Mucosa of rectum (tissue), 2 donors: ENCODE data around the gene FASLG.
"Not testable (repeated sequence)": the region's sequence is repeated elsewhere in the genome, so short reads cannot be mapped to it uniquely, and the experiment has no call there.

ENCODE experiments used
- H3K27ac ChIP-seq, 2 donors: one replicate each; pipeline ENCODE4 v1.7.0; 2013; ENCODE audit warnings: inconsistent platforms in 2 of 2, low read depth in 2 of 2, low read length in 2 of 2
- H3K27me3 ChIP-seq, 2 donors: one replicate each; pipeline ENCODE4 v1.7.0; 2013; ENCODE audit warnings: low read length in 2 of 2; ENCODE audit not compliant: control insufficient read depth in 2 of 2, insufficient read depth in 2 of 2
- H3K36me3 ChIP-seq, 2 donors: one replicate each; pipeline ENCODE4 v1.7.0; 2013; ENCODE audit warnings: low read length in 2 of 2; ENCODE audit not compliant: control insufficient read depth in 2 of 2, insufficient read depth in 2 of 2
- H3K4me1 ChIP-seq, 2 donors: one replicate each; pipeline ENCODE4 v1.7.0; 2013; ENCODE audit warnings: low read length in 2 of 2, mild to moderate bottlenecking in 1 of 2; ENCODE audit not compliant: control insufficient read depth in 2 of 2, insufficient read depth in 2 of 2
- H3K4me3 ChIP-seq, 2 donors: one replicate each; pipeline ENCODE4 v1.7.0; 2013; ENCODE audit warnings: low read length in 2 of 2
- H3K9ac ChIP-seq, 2 donors: one replicate each; pipeline ENCODE4 v1.7.0; 2013; ENCODE audit warnings: low read length in 2 of 2, low read depth in 1 of 2, mild to moderate bottlenecking in 1 of 2
- H3K9me3 ChIP-seq, 2 donors: one replicate each; pipeline ENCODE4 v1.7.0; 2013; ENCODE audit warnings: low read length in 2 of 2; ENCODE audit not compliant: control insufficient read depth in 2 of 2
- donor health status: healthy.
- donor health status: Normal muscosa, but diverticular disease.

FASLG gene

DNA sequence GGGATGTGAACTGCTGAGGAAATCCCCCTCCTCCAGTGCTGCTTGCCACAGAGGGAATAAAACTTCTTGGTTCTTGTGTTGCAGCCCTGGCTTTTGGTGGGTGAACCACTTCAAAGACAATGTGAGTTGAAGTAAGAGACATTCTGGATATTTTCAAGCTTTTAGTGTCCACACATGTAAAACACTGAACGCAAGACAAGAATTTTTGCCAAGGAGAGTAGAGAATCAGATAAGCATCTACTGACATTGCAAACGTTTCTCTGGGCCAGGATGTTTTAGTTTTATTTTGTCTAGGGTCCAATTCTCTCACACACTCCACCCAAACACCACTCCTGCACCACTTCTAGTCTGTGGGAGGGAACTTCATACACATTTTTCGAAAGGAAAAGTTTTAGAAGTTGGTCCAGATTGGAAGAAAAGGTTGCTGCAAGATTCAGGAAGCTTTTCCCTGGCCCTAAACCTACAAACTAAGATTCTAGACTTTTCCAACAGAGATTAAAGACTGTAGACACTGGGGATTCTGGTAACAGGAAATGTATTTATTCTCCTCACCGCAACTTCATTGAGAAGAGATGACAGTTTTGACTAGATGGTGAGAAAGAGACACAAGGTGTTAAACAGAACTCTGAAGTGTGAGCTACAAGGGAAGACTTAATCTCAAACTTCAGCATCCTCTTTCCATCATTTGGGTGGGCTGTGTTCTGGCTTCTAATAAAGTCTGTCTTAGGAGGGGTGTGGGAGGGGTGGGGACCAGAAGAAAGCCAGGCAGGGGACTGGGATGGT, 16.1 kb downstream of the FASLG start:
- H3K27ac ChIP-seq = no peak overlapping the region
- H3K9me3 ChIP-seq = no peaks in the 10 kb centered on the region
- no peaks in the 10 kb centered on the region for H3K27me3 ChIP-seq
- H3K4me1 ChIP-seq = peaks cover 0 to 3% of the 10 kb centered on the region in 2 donors
- H3K9ac ChIP-seq = no peak overlapping the region
- H3K36me3 ChIP-seq = no peaks in the 10 kb centered on the region
- H3K4me3 ChIP-seq = no peak overlapping the region

DNA sequence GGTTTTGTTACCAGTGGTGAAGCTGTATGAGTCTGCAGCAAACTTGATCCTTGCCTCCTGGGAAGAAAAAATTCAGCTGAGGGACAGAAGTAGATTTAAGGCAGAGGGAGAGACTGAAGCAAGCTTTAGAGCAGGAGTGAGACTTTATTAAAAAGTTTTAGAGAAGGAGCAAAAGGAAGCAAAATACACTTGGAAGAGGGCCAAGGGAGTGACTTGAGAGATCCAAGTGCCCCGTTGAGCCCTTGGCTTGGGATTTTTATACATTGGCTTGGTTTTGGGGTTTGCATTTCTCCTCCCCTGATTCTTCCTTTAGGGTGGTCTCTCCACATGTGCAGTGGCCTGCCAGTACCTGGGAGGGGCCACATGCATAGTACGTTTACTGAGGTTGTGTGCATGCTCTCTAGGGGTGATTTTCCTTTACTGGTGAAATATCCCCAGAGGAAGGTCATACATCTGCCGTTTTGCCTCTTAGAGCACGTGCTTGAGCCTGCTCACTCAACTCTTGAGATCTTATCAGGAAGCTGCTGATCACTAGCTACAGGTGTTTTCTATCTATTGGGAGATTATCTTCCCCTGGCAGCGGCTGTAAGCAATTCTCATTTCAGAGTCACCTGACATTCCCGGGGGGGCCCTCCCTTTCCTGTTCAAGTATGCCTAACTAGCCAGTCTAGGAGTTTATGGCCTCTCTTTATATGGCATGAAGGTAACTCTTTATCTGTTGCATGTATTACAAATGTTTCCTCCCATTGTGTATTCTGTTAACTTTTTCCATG, 20.3 kb downstream of the FASLG start:
- Histone ChIP-seq H3K4me1 (peaks cover 0 to 3% of the 10 kb centered on the region in 2 donors), H3K27me3 (no peaks in the 10 kb centered on the region), H3K27ac (no peak overlapping the region), H3K4me3 (no peak overlapping the region), H3K9me3 (no peaks in the 10 kb centered on the region), H3K9ac (no peak overlapping the region), H3K36me3 (no peaks in the 10 kb centered on the region)

DNA sequence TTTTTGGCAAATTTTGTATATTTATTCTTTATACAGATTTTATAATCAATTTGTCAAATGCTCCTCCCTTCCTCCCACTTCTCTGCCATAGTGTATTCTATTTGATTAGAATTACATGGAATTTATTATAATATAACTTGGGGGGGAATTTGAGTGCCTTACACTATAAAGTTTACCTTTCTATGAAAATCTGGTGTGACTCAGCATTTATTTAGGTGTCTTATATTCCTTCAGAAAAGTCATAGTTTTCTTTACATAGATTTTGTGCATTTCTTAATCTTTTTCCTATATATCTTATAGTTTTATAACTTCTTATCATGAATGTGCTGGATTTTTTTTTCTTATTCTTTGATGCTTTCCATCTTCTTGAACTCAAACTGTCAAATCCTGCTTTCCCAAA, 21.3 kb downstream of the FASLG start:
- H3K4me3 ChIP-seq = no peak overlapping the region
- H3K4me1 ChIP-seq = peaks cover 0 to 3% of the 10 kb centered on the region in 2 donors
- no peaks in the 10 kb centered on the region for H3K9me3 ChIP-seq
- no peaks in the 10 kb centered on the region for H3K27me3 ChIP-seq
- no peak overlapping the region for H3K27ac ChIP-seq
- no peak overlapping the region for H3K9ac ChIP-seq
- no peaks in the 10 kb centered on the region for H3K36me3 ChIP-seq

DNA sequence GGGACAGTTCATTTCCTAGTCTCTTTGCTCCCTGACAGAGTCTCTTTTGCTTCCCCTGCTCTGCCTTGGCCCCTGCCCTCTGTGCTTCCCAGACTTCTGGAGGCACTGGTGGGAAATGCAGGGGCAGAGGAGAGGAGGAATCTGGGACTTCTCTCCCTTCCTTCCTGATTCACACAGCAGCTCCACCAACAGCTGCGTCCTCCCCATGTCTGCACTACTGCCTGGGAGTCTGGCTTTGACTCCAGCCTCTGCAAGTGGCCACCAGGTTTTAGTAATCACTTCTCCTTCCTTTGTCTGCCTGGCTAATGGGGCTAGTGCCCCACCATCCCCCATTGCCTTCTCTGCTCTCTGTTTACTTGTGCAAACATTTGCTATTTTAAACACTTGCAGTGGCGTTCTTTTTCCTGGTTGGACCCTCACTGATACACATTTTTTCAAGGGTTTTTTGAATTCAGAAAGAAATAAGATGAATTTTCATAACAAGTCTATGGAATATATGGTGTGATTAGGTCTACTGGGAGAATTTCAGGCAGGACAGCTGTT, 21.9 kb downstream of the FASLG start:
- no peaks in the 10 kb centered on the region for H3K9me3 ChIP-seq
- H3K27me3 ChIP-seq = no peaks in the 10 kb centered on the region
- H3K27ac ChIP-seq = no peak overlapping the region
- peaks cover 0 to 3% of the 10 kb centered on the region in 2 donors for H3K4me1 ChIP-seq
- no peaks in the 10 kb centered on the region for H3K36me3 ChIP-seq
- no peak overlapping the region for H3K4me3 ChIP-seq
- no peak overlapping the region for H3K9ac ChIP-seq

DNA sequence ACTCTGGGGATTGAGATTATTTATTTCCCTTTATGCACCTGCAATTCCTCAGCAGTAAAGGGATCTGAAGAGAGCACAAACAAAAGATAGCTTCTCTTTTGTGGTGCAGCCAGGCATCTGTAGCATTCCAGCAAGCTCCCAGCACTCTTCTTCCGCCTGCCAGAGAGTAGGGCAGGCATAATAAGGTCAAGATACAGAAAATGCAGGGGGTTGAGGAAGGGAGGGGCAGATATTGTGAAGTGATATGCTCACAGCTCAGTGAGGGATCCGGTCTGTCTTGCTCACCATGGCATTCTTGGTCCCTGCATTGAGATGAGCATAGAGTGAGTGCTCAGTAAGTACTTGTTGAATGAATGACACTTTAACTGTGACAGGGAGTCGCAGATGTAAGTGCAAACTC, 23.9 kb downstream of the FASLG start:
- Histone ChIP-seq H3K4me1 (peaks cover 0 to 3% of the 10 kb centered on the region in 2 donors), H3K9me3 (no peaks in the 10 kb centered on the region), H3K9ac (no peak overlapping the region), H3K4me3 (no peak overlapping the region), H3K27ac (no peak overlapping the region), H3K27me3 (no peaks in the 10 kb centered on the region), H3K36me3 (no peaks in the 10 kb centered on the region)

DNA sequence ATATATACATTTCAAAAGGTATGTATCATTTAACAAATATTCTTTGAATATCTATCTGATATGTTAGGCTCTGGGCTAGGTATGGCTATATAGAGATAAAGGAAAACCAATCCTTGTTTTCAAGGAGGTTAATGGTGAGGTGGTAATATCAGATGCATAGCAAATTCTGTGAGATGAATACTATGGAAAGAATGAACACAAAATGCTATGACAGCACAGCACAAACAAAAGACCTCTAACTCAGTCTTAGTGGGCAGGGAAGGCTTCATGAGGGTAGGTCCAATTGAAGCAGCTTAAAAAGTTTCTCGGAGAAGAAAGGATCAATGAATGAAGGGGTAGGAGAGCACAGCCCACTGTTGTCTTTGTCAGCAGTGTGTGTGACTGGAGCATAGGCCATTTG, 27.2 kb downstream of the FASLG start:
- Histone ChIP-seq H3K9me3 (no peaks in the 10 kb centered on the region), H3K27ac (no peak overlapping the region), H3K4me1 (no peaks in the 10 kb centered on the region), H3K4me3 (no peak overlapping the region), H3K9ac (no peak overlapping the region), H3K27me3 (no peaks in the 10 kb centered on the region), H3K36me3 (no peaks in the 10 kb centered on the region)

DNA sequence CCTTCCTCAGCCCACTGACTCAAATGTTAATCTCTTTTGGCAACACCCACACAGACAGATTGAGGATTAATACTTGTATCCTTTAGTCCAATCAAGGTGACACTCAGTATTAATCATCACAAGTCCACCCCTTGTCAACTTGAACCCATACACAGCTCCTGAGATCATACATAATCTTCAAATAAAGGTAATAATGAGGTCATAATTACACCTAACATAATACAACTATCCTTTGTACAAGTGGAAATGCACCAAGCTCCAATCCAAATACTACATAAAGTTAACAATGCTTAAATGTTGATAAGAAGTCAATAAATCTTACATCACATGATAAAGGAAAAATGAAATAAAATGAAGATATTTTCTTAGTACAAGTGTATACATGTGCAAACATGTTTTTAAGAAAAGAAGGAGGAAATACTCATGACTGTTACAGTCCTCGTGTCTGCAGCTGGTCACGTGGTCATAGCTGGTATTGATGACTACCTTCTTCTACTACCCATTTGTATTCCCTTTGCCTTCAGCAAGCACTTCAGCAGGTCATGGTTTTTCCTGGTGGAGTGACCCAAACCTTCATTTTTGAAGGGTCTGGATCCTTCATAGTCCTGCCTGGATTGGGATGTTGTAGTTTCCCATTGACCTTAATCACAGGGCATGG, 29.7 kb downstream of the FASLG start:
- not testable (repeated sequence) for H3K4me3 ChIP-seq, H3K9ac ChIP-seq, H3K27ac ChIP-seq, H3K4me1 ChIP-seq, H3K36me3 ChIP-seq, H3K27me3 ChIP-seq, H3K9me3 ChIP-seq

DNA sequence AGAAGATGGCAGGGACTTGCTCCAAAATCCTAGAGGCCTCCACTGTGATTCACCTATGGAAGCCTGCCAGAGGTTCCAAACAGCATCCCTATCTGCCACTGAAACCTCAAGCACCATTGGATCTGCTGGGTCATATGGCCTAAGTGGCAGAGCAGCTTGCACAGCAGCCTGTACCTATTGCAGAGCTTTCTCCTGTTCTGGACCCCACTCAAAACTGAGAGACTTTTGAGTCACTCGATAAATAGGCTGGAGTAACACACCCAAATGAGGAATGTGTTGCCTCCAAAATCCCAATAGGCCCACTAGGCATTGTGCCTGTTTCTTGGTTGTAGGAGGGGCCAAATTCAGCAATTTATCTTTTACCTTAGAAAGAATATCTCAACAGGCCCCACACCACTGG, 32.0 kb downstream of the FASLG start:
- not testable (repeated sequence) for H3K4me1 ChIP-seq, H3K36me3 ChIP-seq, H3K9ac ChIP-seq, H3K27ac ChIP-seq, H3K4me3 ChIP-seq, H3K27me3 ChIP-seq, H3K9me3 ChIP-seq

DNA sequence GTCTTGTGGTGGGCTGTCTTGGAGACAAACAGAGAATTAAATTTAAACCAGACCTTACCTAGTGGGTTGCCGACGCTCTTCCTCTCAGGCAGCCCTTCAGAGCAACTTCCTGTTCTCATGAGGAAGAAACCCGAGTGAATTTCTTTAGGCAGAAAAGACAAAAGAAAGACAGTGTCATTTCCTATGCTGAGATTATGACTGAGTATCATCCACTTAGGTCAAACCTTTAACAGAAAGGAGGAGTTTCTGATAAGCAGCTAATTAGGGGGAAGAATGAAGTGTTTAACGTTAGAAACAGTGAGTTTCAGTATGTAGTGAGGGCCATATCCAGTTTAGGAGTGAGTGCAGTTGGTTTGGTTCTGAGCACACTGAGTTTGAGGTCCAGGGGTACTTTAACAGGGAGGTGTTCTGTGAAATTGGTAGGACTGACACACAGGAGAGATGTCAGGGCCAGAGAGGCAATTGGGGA, 38.7 kb downstream of the FASLG start:
- Histone ChIP-seq H3K27ac (peak overlapping the region; percentile 25 to 32), H3K27me3 (no peaks in the 10 kb centered on the region), H3K4me3 (no peak overlapping the region), H3K4me1 (no peaks in the 10 kb centered on the region), H3K36me3 (no peaks in the 10 kb centered on the region), H3K9me3 (no peaks in the 10 kb centered on the region), H3K9ac (no peak overlapping the region)

DNA sequence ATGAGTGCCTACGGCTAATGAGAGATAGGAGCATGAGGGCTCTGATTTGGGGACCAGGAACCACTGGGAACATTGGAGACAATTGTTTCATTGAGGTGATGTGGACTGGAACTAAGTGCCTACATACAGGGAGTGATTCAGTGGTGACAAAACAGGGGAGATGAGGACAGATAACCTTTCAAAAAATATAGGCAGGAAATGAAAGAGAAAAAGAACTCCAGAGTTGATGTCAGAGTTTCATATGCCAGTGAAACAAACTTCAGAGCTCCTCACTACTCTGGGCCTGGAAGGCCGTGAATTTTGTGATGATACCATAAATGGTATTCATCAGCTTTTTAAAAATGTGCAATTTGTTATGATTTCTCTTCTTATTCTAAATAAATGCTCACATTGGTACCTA, 39.3 kb downstream of the FASLG start:
- Histone ChIP-seq H3K4me3 (no peak overlapping the region), H3K36me3 (no peaks in the 10 kb centered on the region), H3K27me3 (no peaks in the 10 kb centered on the region), H3K9ac (no peak overlapping the region), H3K27ac (peak overlapping the region; percentile 25 to 32), H3K4me1 (no peaks in the 10 kb centered on the region), H3K9me3 (no peaks in the 10 kb centered on the region)
